HG03025 (cell line): Measurements from ENCODE around the gene VAX1.
"Not testable (repeated sequence)": the region's sequence is repeated elsewhere in the genome, so short reads cannot be mapped to it uniquely, and the experiment has no call there.

ENCODE experiments used
- ATAC-seq: cut with Tn5 transposase; IDR thresholded peaks from one replicate; pipeline ENCODE4 v1.9.1; 2021; ENCODE audit warnings: mild to moderate bottlenecking, moderate library complexity; ENCODE audit not compliant: unreplicated experiment, low FRiP score

VAX1 gene

DNA sequence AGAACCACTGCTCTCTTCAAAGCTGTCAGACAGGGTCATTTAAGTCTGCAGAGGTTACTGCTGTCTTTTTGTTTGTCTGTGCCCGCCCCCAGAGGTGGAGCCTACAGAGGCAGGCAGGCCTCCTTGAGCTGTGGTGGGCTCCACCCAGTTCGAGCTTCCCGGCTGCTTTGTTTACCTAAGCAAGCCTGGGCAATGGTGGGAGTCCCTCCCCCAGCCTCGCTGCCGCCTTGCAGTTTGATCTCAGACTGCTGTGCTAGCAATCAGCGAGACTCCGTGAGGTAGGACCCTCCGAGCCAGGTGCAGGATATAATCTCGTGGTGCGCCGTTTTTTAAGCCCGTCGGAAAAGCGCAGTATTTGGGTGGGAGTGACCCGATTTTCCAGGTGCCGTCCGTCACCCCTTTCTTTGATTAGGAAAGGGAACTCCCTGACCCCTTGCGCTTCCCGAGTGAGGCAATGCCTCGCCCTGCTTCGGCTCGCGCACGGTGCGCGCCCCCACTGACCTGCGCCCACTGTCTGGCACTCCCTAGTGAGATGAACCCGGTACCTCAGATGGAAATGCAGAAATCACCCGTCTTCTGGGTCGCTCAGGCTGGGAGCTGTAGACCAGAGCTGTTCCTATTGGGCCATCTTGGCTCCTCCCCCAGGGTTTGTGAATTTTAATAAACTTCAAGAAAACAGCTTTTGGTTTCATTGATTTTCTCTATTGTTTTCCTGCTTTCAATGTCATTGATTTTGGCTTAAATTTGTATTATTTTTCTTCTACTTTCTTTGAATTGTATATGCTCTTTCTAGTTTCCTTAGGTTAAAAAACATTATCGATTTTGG, 53.4 kb downstream of the VAX1 start:
- ATAC-seq, result not testable (repeated sequence)
